Activated CD8-positive, alpha-beta memory T cell treated with anti-CD3 and anti-CD28 coated beads, Interleukin-2, amount 50 U/mL, for 24 hours (primary cell): ENCODE data around the gene FEM1A.
"Not testable (repeated sequence)": the region's sequence is repeated elsewhere in the genome, so short reads cannot be mapped to it uniquely, and the experiment has no call there.

Experiments used
- DNase-seq: peaks from one replicate; pipeline ENCODE4 v3.0.0-alpha.2; 2020; ENCODE audit errors: extremely low read depth

The FEM1A gene, protein sequence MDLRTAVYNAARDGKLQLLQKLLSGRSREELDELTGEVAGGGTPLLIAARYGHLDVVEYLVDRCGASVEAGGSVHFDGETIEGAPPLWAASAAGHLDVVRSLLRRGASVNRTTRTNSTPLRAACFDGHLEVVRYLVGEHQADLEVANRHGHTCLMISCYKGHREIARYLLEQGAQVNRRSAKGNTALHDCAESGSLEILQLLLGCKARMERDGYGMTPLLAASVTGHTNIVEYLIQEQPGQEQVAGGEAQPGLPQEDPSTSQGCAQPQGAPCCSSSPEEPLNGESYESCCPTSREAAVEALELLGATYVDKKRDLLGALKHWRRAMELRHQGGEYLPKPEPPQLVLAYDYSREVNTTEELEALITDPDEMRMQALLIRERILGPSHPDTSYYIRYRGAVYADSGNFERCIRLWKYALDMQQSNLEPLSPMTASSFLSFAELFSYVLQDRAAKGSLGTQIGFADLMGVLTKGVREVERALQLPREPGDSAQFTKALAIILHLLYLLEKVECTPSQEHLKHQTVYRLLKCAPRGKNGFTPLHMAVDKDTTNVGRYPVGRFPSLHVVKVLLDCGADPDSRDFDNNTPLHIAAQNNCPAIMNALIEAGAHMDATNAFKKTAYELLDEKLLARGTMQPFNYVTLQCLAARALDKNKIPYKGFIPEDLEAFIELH

DNA sequence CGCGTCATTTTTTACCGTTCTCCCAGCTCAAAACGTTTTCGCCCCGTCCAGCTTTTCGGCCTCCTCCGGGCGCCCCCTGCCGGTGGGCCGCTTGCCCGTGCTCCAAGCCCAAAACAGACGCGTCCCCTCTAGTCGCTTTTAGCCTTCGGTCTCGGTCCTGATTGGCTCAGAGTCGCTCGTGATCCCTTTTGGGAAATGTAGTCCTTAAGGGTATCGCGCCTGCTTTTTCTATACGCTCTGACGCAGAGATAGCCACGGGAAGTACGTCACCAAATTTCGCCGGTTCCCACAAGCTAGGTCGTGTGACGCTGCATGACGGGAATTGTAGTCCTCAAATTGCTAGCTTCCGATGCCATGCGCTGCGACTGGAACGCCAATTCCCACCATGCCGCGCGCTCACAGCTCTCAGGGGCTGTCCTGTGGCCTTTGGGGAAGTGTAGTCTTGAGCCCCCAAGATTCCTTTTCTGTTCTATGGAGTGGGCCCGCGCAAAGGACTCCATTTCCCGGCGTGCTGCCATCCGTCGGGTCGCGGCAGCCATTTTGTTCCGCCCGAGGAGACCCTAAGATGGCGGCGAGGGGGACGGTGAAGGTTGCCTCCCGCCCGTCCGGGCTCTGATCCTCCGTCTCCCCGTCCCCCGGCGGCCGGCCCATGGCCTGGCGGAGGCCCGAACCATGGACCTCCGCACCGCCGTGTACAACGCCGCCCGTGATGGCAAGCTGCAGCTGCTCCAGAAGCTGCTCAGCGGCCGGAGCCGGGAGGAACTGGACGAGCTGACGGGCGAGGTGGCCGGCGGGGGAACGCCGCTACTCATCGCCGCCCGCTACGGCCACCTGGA lies at the start of gene FEM1A:
TSS of gene FEM1A (plus strand) at position 552 of the 836 bp plus-strand sequence. CDS start at position 673, 121 bp downstream.
- peak; percentile 98 for DNase-seq

- no peak for DNase-seq
Observed at GRCh38 chr19:4742723-4743646, 48.5 kb upstream of the FEM1A start.

DNA sequence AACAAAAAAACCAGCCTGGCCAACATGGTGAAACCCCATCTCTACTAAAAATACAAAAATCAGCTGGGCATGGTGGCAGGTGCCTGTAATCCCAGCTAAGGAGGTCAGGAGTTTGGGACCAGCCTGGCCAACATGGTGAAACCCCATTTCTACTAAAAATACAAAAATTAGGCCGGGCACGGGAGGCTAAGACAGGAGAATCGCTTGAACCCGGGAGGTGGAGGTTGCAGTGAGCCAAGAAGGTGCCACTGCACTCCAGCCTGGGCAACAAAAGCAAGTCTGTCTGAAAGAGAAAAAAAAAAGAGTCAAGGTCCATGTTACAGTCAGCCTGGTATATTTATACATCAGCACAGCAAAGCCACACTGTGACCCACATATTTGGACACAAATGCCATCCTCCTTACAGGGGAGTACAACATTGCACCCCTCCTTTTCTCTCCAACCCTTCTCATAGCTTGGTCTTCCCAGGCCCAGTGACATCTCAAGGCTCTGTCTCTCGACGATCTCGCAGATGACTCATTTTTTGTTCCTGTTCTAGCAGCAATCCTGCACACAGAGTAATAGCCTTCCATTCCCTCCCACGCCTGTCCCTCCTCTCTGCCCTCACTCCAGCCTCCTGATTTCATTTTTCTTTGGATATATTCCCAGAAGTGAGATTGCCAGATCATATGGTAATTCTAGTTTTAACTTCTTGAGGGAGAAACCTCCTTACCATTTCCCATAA lies 46.9 kb upstream of the FEM1A start:
- no peak for DNase-seq

DNA sequence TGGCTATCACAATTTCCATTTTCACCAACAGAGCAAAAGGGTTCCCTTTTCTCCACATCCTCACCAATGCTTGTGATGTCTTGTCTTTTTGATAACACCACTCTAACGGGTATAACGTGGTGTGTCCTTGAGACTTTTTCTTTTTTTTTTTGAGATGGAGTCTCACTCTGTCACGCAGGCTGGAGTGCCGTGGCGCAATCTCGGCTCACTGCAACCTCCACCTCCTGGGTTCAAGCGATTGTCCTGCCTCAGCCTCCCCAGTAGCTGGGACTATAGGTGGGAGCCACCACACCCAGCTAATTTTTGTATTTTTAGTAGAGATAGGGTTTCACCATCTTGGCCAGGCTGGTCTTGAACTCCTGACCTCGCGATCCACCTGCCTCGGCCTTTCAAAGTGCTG lies 46.4 kb upstream of the FEM1A start:
- not testable (repeated sequence) for DNase-seq

GRCh38 chr19:4745986-4746385 lies 45.5 kb upstream of the FEM1A start:
- no peak for DNase-seq

GRCh38 chr19:4748185-4748584 lies 43.3 kb upstream of the FEM1A start:
- DNase-seq, result no peak

GRCh38 chr19:4748589-4748988 lies 42.9 kb upstream of the FEM1A start:
- DNase-seq, result no peak

- no peak for DNase-seq
Observed at GRCh38 chr19:4749870-4750590, 41.5 kb upstream of the FEM1A start.

DNA sequence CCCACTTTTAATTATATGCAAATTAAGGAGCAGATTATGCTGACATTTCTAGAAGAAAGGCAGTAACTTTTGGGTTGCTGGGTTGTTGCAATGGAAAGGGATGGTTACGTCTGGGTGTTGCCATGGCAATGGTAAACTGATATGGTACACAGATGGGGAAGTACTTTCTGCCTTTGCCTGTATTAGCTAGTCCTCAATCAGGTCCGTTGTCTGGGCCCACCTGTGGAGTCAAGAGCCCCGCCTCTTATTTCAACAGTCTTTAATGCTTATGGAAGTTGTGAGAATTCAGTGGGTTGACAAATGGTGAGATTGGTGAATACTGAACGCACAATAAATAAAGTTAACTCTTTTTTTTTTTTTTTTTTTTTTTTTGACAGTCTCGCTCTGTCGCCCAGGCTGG lies 37.3 kb upstream of the FEM1A start:
- DNase-seq, result no peak

GRCh38 chr19:4755459-4755858 lies 36.1 kb upstream of the FEM1A start:
- no peak for DNase-seq

- no peak for DNase-seq
Observed at GRCh38 chr19:4758082-4758481, 33.5 kb upstream of the FEM1A start.

GRCh38 chr19:4758659-4759058 lies 32.9 kb upstream of the FEM1A start:
- no peak for DNase-seq

DNA sequence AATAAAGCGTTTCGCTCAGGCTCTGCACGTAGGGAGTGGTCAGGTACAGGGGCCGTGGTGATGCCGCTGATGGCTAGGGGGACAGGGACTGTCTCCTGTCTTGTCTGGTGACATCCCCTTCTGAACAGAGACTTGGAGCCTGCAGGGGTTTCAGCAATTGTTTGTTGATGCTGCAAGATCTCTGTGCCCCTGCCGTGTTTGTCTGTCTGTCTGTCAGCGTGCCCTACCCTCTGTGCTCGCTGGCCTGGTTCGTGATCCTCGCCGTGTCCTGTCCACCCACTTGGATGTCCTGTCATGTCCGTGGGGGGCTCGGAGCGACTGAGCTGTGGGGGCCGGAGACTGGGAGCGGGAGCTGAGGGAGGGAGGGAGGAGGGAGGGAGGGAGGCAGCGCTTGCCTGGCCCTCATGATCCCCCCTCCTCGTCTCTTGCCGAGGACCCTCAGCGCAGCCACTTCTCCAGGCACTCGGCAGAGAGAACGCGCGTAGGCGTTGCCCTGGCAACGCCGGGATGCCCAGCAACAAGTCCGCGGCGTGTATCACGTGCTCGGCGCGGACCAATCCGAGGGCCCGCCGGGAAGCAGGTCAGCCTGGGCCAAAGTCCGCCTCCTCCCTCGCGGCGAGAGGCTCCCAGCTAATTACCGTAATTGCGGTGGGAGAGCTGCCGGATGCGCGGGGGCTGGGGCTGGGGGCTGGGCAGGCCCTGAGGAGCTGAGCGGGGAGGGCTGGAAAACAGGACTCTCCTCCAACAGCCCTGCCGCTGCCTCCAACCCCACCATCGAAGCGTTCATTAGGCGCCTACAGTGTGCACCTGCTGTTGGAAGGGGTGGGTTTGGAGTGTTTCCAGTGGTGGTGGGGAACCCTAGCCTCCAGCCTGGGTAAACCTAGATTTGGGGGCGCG lies 31.9 kb upstream of the FEM1A start:
- DNase-seq, result peak; percentile 10

DNA sequence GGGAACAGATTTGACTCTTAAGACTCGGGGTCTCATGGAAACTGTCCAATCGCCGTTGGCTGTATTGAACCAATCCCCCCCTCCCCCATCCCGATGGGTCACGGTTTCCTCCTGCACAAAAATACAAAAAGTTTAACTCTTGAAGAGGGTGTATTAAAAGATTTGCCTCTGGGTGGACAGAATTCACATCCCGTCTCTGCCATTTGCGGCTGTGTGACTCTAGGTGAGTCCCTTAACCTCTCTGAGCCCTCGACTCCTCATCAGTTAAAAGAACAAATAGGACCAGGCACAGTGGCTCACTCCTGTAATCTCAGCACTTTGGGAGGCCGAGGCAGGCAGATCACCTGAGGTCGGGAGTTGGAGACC lies 31.3 kb upstream of the FEM1A start:
- DNase-seq, result no peak

DNA sequence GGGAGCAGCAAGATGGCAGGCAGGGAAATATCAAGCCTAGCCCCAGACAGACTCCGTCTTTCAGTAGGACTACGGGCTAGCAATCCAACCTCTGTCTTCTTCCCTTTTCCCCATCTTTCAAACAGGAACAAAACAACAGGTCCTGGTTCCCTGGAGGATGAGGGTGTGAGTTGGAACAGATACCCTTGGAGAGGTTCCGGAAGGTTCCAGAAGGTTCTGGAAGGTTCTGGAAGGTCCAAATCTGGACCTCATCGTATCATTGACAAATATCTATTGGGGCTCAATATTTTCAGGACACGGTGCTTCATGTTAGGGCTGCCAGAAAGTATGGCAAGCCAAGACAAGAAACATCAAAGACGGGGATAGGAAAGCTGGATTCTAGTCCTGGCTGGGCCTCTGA lies 28.5 kb upstream of the FEM1A start:
- DNase-seq, result no peak

DNA sequence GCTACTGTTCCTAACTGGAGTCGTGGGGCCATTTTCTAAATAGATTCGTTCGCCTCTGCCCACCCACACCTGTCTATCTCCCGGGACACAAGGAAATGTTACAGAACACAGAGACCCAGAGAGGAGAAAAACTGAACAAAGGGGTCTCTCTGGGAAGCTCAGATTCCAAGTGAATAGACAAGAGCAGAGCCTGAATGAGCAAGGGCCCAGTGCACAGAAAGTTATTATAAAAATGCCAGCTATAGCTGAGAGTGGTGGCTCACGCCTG lies 27.2 kb upstream of the FEM1A start:
- no peak for DNase-seq

DNA sequence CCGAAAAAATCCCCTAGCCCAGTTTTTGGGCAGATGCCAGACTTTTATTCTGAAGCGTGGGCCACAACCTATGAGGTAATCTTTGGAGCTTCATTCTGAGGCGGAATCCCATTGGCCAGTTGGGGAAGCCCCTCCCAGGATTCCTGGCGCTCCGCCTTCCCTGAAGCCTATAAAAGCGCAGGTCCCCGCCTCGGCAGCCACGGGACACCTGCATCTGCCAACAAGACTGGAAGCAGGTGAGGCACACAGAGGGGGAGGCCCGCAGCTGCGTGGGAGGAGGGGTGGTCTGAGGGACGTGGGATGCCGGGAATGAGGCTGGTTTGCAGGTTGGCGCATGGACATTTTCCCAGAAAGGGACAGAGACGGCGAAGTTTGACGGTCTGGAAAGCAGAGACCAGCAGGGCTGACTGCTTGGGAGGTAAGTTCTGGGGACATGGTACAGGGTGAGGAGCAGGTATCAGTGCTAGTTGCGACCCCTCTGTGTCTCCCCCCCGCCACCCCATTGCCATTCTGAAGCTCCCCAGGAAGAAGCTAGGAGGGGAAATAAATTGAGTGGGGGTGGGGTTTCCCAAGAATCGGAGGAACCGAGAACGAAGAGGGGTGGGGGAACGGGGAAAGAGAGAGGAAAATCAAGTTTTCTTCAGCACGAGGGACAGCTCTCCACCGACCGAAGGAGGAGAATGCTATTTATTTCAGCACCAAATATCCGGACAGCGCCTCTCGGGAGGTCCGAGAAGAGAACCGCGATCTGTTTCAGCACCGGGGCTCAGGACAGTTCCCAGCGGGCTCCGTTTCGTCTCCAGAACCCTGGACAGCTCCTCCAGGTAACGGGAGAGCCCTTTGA lies 22.4 kb upstream of the FEM1A start:
- peak; percentile 54 for DNase-seq

DNA sequence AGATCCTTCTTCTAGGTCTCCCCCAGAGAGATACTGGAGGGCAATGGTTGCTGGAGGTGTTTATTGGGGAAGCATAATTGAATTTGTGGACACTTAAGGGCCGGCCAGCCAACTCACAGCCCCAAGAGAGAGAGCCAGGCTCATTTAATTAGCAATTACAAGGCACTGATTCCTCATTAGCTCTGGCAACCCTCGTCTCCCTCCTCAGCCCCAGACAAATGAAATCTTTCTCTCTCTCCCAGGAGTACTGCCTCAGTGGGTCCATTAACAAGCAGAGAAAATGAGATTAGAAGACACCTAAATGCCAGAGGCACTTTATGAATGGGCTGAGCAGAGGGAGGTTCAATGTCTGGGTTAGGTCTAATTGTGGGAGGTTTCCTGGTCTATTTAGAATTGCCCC lies 19.0 kb upstream of the FEM1A start:
- DNase-seq, result no peak
